Measurements from ENCODE around the gene DNAH3. TPM values are rescaled to one million over a fixed set of nuclear protein-coding genes. Genes with fewer than 3 reads are reported as not detected.

Gene DNAH3
- total RNA-seq = 0.11 TPM in 1 of 2 replicates, not detected in the other

GRCh38 chr16:21150375-21151001 lies at the start of gene DNAH3:
Gene DNAH3 (minus strand): TSS chr16:21150846. CDS start chr16:21150319, 527 bp downstream.

GRCh38 chr16:21158208-21159110 lies 7.8 kb upstream of the DNAH3 start, which contains the start of gene LDAF1:
Gene LDAF1 (plus strand): TSS chr16:21158674. CDS start chr16:21161183, 2,509 bp downstream.

GRCh38 chr16:20900299-20901067 lies 250.2 kb downstream of the DNAH3 start, which contains the start of the genes DCUN1D3 and LYRM1:
Gene DCUN1D3 (minus strand): TSS chr16:20900358. CDS start chr16:20862538, 37,820 bp downstream.
Gene LYRM1 (plus strand): TSS chr16:20900771. CDS start chr16:20915556, 14,785 bp downstream.

Other genes starting within 250 kb of the DNAH3 start
- gene LDAF1, start 7.8 kb upstream of the DNAH3 start, total RNA-seq = 68.2 and 124 TPM in 2 replicates
- gene ZP2, start 60.7 kb upstream of the DNAH3 start, total RNA-seq = not detected in 2 replicates
- gene ANKS4B, start 82.9 kb upstream of the DNAH3 start, total RNA-seq = not detected in 2 replicates
- gene CRYM, start 127.4 kb upstream of the DNAH3 start, total RNA-seq = not detected in 2 replicates

Data from placental epithelial cell (primary cell).